Caco-2 (cell line): ENCODE measurements around the gene EPG5. TPM values are rescaled to one million over a fixed set of nuclear protein-coding genes. Genes with fewer than 3 reads are reported as not detected.

Experiments
- BruUV-seq: library from RNA; stranded (reverse); fragments of 400-500 nt; replicated peaks from 2 replicates; lab custom pipeline; 2021; lab: Mats Ljungman, UMichigan
- CTCF ChIA-PET: fragments of 300-600 bp; sonication (Branson Sonifier 250); formaldehyde crosslinking; loops from one replicate; lab custom pipeline; 2022; ENCODE audit warnings: antibody characterized with exemption; lab: Charles Lee
- POLR2A ChIA-PET: fragments of 300-600 bp; sonication (Branson Sonifier 250); formaldehyde crosslinking; loops from one replicate; lab custom pipeline; 2022; ENCODE audit warnings: antibody characterized with exemption; lab: Charles Lee
- DNase-seq, 2 experiments: peaks; one replicate each; pipeline versions ENCODE4 v3.0.0 to v3.0.0-alpha.2; 2020 to 2022
- H3K27me3 ChIP-seq: replicated peaks from 2 replicates; pipeline ENCODE4 v1.6.0; 2011; ENCODE audit warnings: low read length; ENCODE audit not compliant: control insufficient read depth, insufficient read depth
- H3K36me3 ChIP-seq: 2 replicates; pipeline ENCODE4 v1.5.1; 2011; ENCODE audit warnings: low read length; ENCODE audit not compliant: control insufficient read depth, insufficient read depth
- H3K4me1 ChIP-seq: fragments of 250-450 bp; sonication (Bioruptor Pico); 2 replicates; pipeline ENCODE4 v1.5.1; 2020; ENCODE audit warnings: mild to moderate bottlenecking
- H3K4me3 ChIP-seq: 2 replicates; pipeline ENCODE4 v1.5.1; 2011; ENCODE audit warnings: low read depth, mild to moderate bottlenecking, control low read depth, low read length
- H3K9me3 ChIP-seq: fragments of 250-450 bp; sonication (Bioruptor Pico); 2 replicates; pipeline ENCODE4 v1.5.1; 2020; ENCODE audit warnings: mild to moderate bottlenecking, moderate library complexity
- H3K27ac Mint-ChIP-seq: one replicate; pipeline ENCODE4 v1.8.0; 2022; ENCODE audit warnings: mixed read lengths; ENCODE audit not compliant: unreplicated experiment
- H3K27me3 Mint-ChIP-seq: one replicate; pipeline ENCODE4 v1.8.0; 2022; ENCODE audit warnings: mixed read lengths; ENCODE audit not compliant: insufficient read depth, unreplicated experiment
- H3K36me3 Mint-ChIP-seq: one replicate; pipeline ENCODE4 v1.8.0; 2022; ENCODE audit warnings: mild to moderate bottlenecking, mixed read lengths; ENCODE audit not compliant: insufficient read depth, unreplicated experiment
- H3K4me1 Mint-ChIP-seq: one replicate; pipeline ENCODE4 v1.8.0; 2022; ENCODE audit warnings: low read depth, mixed read lengths; ENCODE audit not compliant: unreplicated experiment
- H3K4me3 Mint-ChIP-seq: one replicate; pipeline ENCODE4 v1.8.0; 2022; ENCODE audit warnings: mild to moderate bottlenecking, moderate library complexity, mixed read lengths; ENCODE audit not compliant: unreplicated experiment
- H3K9me3 Mint-ChIP-seq: one replicate; pipeline ENCODE4 v1.8.0; 2022; ENCODE audit warnings: mixed read lengths; ENCODE audit not compliant: unreplicated experiment
- intact Hi-C: fragments of 100-400 bp; cut with micrococcal nuclease; formaldehyde crosslinking; loops from one replicate; pipeline ENCODE4 v1.10.0; 2022; ENCODE audit not compliant: unreplicated experiment
- total RNA-seq: library from RNA; stranded (reverse); gene quantifications from 2 replicates; pipeline ENCODE4 v1.2.3, GENCODE V29; 2022
- TF ChIP-seq, protein P1 (sequence below), 2 experiments: fragments of 200-600 bp in 1 of 2; IDR thresholded peaks; 1 replicate in 1 of 2; 2 replicates in 1 of 2; pipeline versions ENCODE4 v1.5.1 to v1.8.0; 2011 to 2022; ENCODE audit warnings: antibody characterized with exemption in 1 of 2, control low read depth in 1 of 2, inconsistent platforms in 1 of 2, low read depth in 1 of 2, low read length in 1 of 2, mild to moderate bottlenecking in 1 of 2, moderate library complexity in 1 of 2; ENCODE audit not compliant: insufficient read depth in 1 of 2, severe bottlenecking in 1 of 2, unreplicated experiment in 1 of 2

Gene EPG5
- total RNA-seq, 1 experiment from 2014 or later, result 12.0 TPM

DNA sequence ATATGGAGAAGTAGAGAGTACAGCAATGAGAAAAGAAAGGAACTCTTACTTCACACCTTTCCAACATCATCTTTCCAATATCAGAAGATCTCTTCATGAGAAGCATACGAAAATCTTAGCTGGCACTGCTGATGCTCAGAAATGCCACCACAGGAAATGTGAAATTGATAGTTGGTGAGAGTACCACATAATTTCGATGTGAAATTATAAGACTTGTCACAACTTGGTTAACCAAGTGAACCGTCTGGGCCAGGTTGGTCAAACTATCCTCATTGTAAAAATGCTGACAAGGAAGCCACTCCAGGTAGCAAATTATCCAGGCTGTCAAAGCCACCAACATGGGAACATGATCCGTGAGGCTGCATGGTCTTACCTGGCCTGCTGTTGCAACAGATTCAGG lies 66.5 kb downstream of the EPG5 start:
- DNase-seq, result no peak
- POLR2A ChIA-PET, result no interaction called here

DNA sequence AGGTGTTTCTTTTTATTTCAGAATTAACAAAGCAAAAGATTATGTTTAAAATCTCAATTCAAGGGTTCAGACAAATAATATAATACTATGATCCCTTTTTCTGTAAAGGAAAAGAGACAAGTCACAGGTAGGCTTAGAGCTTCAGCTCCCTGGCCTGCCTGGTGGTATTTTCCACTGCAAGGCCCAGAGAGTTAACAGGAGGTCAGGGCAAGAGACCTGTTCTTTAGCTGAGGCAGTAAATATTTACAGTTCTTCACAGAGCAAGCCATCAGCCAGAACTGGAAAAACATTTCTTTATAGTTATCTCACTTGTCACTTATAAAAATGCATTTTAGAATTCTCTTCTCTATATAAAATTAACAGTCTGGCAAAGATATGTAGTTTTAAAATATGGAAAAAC lies 70.1 kb downstream of the EPG5 start:
- BruUV-seq, result no TSS peak
- POLR2A ChIA-PET, result no interaction called here
- Mint-ChIP-seq H3K9me3 (no peaks in the 10 kb centered on the region), H3K36me3 (no peaks in the 10 kb centered on the region), H3K27ac (no peak overlapping the region), H3K4me3 (no peak overlapping the region), H3K4me1 (no peaks in the 10 kb centered on the region), H3K27me3 (no peaks in the 10 kb centered on the region)
- TF ChIP-seq, protein P1, sequence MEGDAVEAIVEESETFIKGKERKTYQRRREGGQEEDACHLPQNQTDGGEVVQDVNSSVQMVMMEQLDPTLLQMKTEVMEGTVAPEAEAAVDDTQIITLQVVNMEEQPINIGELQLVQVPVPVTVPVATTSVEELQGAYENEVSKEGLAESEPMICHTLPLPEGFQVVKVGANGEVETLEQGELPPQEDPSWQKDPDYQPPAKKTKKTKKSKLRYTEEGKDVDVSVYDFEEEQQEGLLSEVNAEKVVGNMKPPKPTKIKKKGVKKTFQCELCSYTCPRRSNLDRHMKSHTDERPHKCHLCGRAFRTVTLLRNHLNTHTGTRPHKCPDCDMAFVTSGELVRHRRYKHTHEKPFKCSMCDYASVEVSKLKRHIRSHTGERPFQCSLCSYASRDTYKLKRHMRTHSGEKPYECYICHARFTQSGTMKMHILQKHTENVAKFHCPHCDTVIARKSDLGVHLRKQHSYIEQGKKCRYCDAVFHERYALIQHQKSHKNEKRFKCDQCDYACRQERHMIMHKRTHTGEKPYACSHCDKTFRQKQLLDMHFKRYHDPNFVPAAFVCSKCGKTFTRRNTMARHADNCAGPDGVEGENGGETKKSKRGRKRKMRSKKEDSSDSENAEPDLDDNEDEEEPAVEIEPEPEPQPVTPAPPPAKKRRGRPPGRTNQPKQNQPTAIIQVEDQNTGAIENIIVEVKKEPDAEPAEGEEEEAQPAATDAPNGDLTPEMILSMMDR (IDR thresholded peaks at IDR 0.05; ENCODE audit: insufficient read depth in 1 of 2, low read depth in 1 of 2, low read length in 1 of 2, severe bottlenecking in 1 of 2, unreplicated experiment in 1 of 2), result no peak
- Histone ChIP-seq H3K4me3 (no peak overlapping the region), H3K36me3 (no peaks in the 10 kb centered on the region), H3K27me3 (no peaks in the 10 kb centered on the region), H3K4me1 (no peaks in the 10 kb centered on the region), H3K9me3 (no peaks in the 10 kb centered on the region)
- DNase-seq, result no peak
- CTCF ChIA-PET, result no interaction called here
- intact Hi-C loops, result no loop called here

More for the DNA sequence above, 66.5 kb downstream of the EPG5 start:
- Mint-ChIP-seq H3K9me3 (no peaks in the 10 kb centered on the region), H3K4me3 (no peak overlapping the region), H3K27me3 (no peaks in the 10 kb centered on the region), H3K4me1 (no peaks in the 10 kb centered on the region), H3K36me3 (no peaks in the 10 kb centered on the region), H3K27ac (no peak overlapping the region)
- no peaks in the 10 kb centered on the region for H3K9me3 ChIP-seq
- H3K4me1 ChIP-seq, result no peaks in the 10 kb centered on the region
- H3K4me3 ChIP-seq, result no peak overlapping the region
- CTCF ChIA-PET, result no interaction called here
- intact Hi-C loops, result no loop called here
- TF ChIP-seq, protein P1 (IDR thresholded peaks at IDR 0.05; ENCODE audit: insufficient read depth in 1 of 2, low read depth in 1 of 2, low read length in 1 of 2, severe bottlenecking in 1 of 2, unreplicated experiment in 1 of 2), result no peak
- no TSS peak for BruUV-seq
- H3K36me3 ChIP-seq, result no peaks in the 10 kb centered on the region
- no peaks in the 10 kb centered on the region for H3K27me3 ChIP-seq

DNA sequence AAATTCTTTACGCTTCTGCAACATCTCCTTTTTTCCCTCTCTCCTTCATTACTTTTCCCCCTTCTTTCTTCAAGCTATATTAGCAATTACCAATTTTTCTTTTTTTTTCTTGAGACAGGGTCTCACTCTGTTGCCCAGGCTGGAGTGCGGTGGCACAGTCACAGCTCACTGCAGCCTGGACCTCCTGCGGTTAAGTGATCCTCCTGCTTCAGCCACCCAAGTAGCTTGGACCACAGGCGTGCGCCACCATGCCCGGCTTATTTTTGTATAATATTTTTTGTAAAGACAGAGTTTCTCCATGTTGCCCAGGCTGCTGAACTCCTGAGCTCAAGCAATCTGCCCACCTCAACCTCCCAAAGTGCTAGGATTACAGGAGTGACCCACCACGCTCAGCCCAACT lies 70.7 kb downstream of the EPG5 start:
- H3K9me3 ChIP-seq, result no peaks in the 10 kb centered on the region
- Mint-ChIP-seq H3K4me3 (no peak overlapping the region), H3K27me3 (no peaks in the 10 kb centered on the region), H3K4me1 (no peaks in the 10 kb centered on the region), H3K9me3 (no peaks in the 10 kb centered on the region), H3K36me3 (no peaks in the 10 kb centered on the region), H3K27ac (no peak overlapping the region)
- no peak for DNase-seq
- ChIA-PET POLR2A (no interaction called here), CTCF (no interaction called here)
- BruUV-seq, result no TSS peak
- no peaks in the 10 kb centered on the region for H3K27me3 ChIP-seq
- H3K4me1 ChIP-seq, result no peaks in the 10 kb centered on the region
- intact Hi-C loops, result no loop called here
- TF ChIP-seq, protein P1 (IDR thresholded peaks at IDR 0.05; ENCODE audit: insufficient read depth in 1 of 2, low read depth in 1 of 2, low read length in 1 of 2, severe bottlenecking in 1 of 2, unreplicated experiment in 1 of 2), result no peak
- H3K4me3 ChIP-seq, result no peak overlapping the region
- H3K36me3 ChIP-seq, result no peaks in the 10 kb centered on the region
